Activated CD4-positive, CD25-positive, alpha-beta regulatory T cell treated with anti-CD3 and anti-CD28 coated beads, Interleukin-2, amount 50 U/mL, for 16 hours (primary cell): Measurements from ENCODE around the gene ACBD3.

Experiments
- DNase-seq: peaks from one replicate; pipeline ENCODE4 v3.0.0-alpha.2; 2020; ENCODE audit warnings: low read depth, low spot score

ACBD3 gene

GRCh38 chr1:226134170-226135058 is 52.1 kb downstream of the ACBD3 start:
- no peak for DNase-seq

GRCh38 chr1:226133504-226134123 is 52.9 kb downstream of the ACBD3 start:
- DNase-seq = no peak

GRCh38 chr1:226132728-226133503 is 53.6 kb downstream of the ACBD3 start:
- no peak for DNase-seq

GRCh38 chr1:226131639-226132038 is 54.9 kb downstream of the ACBD3 start:
- DNase-seq = no peak

- no peak for DNase-seq
Measured at GRCh38 chr1:226129230-226129629, 57.3 kb downstream of the ACBD3 start.

GRCh38 chr1:226128487-226129075 is 58.0 kb downstream of the ACBD3 start:
- DNase-seq = no peak

GRCh38 chr1:226126824-226127569 is 59.5 kb downstream of the ACBD3 start:
- DNase-seq = no peak

GRCh38 chr1:226125831-226126230 is 60.7 kb downstream of the ACBD3 start:
- DNase-seq = no peak

GRCh38 chr1:226125097-226125630 is 61.4 kb downstream of the ACBD3 start:
- DNase-seq = peak; percentile 80

GRCh38 chr1:226123591-226124471 is 62.7 kb downstream of the ACBD3 start:
- no peak for DNase-seq

- no peak for DNase-seq
Measured at GRCh38 chr1:226123212-226123560, 63.4 kb downstream of the ACBD3 start.

- peak; percentile 41 for DNase-seq
Measured at GRCh38 chr1:226121587-226122400, 64.7 kb downstream of the ACBD3 start.

- DNase-seq = no peak
Measured at GRCh38 chr1:226121049-226121586, 65.4 kb downstream of the ACBD3 start.

GRCh38 chr1:226120398-226120797 is 66.1 kb downstream of the ACBD3 start:
- DNase-seq = no peak

- DNase-seq = no peak
Measured at GRCh38 chr1:226119169-226119568, 67.4 kb downstream of the ACBD3 start.

GRCh38 chr1:226118357-226118756 is 68.2 kb downstream of the ACBD3 start:
- no peak for DNase-seq

- DNase-seq = no peak
Measured at GRCh38 chr1:226117330-226117729, 69.2 kb downstream of the ACBD3 start.

- DNase-seq = no peak
Measured at GRCh38 chr1:226116673-226117072, 69.9 kb downstream of the ACBD3 start.

GRCh38 chr1:226112626-226113025 is 73.9 kb downstream of the ACBD3 start:
- no peak for DNase-seq
